GM23338 (cell line): ENCODE measurements around the gene STAT5B. TPM values are rescaled to one million over a fixed set of nuclear protein-coding genes. Genes with fewer than 3 reads are reported as not detected.
A peak's percentile ranks its signal among the peaks of the same experiment; 100 is the strongest.

Experiments
- ATAC-seq: fragments of 200-7000 bp; cut with Tn5 transposase; 3 replicates; pipeline ENCODE4 v1.9.1; 2020
- DNase-seq: peaks from one replicate; pipeline ENCODE4 v3.0.0-alpha.2; 2015; ENCODE audit warnings: low spot score
- H2AFZ ChIP-seq: fragments of 200-600 bp; sonication (generic); 2 replicates; pipeline ENCODE4 v1.8.0; 2016; ENCODE audit warnings: antibody characterized with exemption, mild to moderate bottlenecking, moderate library complexity
- H3F3A ChIP-seq: fragments of 200-600 bp; sonication (generic); replicated peaks from 2 replicates; pipeline ENCODE4 v1.8.0; 2017; ENCODE audit warnings: antibody characterized with exemption, mixed run types, low read depth
- H3K27ac ChIP-seq: fragments of 200-600 bp; sonication (generic); 2 replicates; pipeline ENCODE4 v1.6.1; 2016; ENCODE audit warnings: low read depth
- H3K27me3 ChIP-seq: fragments of 200-600 bp; sonication (generic); 2 replicates; pipeline ENCODE4 v1.8.0; 2016; ENCODE audit warnings: mild to moderate bottlenecking, mixed run types, moderate library complexity; ENCODE audit not compliant: insufficient read depth
- H3K36me3 ChIP-seq: fragments of 200-600 bp; sonication (generic); 2 replicates; pipeline ENCODE4 v1.8.0; 2016; ENCODE audit warnings: mild to moderate bottlenecking; ENCODE audit not compliant: insufficient read depth
- H3K4me1 ChIP-seq: fragments of 200-600 bp; sonication (generic); 2 replicates; pipeline ENCODE4 v1.8.0; 2016; ENCODE audit warnings: mild to moderate bottlenecking, moderate library complexity; ENCODE audit not compliant: insufficient read depth
- H3K4me2 ChIP-seq: fragments of 200-600 bp; sonication (generic); 2 replicates; pipeline ENCODE4 v1.7.1; 2017; ENCODE audit warnings: mixed run types
- H3K4me3 ChIP-seq: fragments of 200-600 bp; sonication (generic); 2 replicates; pipeline ENCODE4 v1.6.1; 2016; ENCODE audit warnings: mixed run types
- H3K79me2 ChIP-seq: fragments of 200-600 bp; sonication (generic); replicated peaks from 2 replicates; pipeline ENCODE4 v1.8.0; 2017; ENCODE audit warnings: mild to moderate bottlenecking; ENCODE audit not compliant: insufficient read depth
- H3K9me2 ChIP-seq: fragments of 200-600 bp; sonication (generic); 2 replicates; pipeline ENCODE4 v1.8.0; 2017; ENCODE audit not compliant: insufficient read depth
- H4K20me1 ChIP-seq: fragments of 200-600 bp; sonication (generic); replicated peaks from 2 replicates; pipeline ENCODE4 v1.8.0; 2017; ENCODE audit warnings: mild to moderate bottlenecking; ENCODE audit not compliant: insufficient read depth
- H3K27ac Mint-ChIP-seq: 2 replicates; pipeline ENCODE4 v1.8.0; 2020; ENCODE audit warnings: inconsistent platforms, mild to moderate bottlenecking, moderate library complexity, mixed read lengths
- H3K27me3 Mint-ChIP-seq: 3 replicates; pipeline ENCODE4 v1.8.0; 2022; ENCODE audit warnings: low read depth, mild to moderate bottlenecking, moderate library complexity, mixed read lengths, inconsistent platforms; ENCODE audit not compliant: insufficient read depth, poor library complexity
- H3K36me3 Mint-ChIP-seq: 3 replicates; pipeline ENCODE4 v1.8.0; 2021; ENCODE audit warnings: low read depth, mild to moderate bottlenecking, inconsistent platforms, moderate library complexity, mixed read lengths
- H3K4me1 Mint-ChIP-seq: 3 replicates; pipeline ENCODE4 v1.8.0; 2020; ENCODE audit warnings: mild to moderate bottlenecking, inconsistent platforms, mixed read lengths
- H3K4me3 Mint-ChIP-seq: 3 replicates; pipeline ENCODE4 v1.8.0; 2021; ENCODE audit warnings: moderate library complexity, mild to moderate bottlenecking, inconsistent platforms, mixed read lengths
- H3K9me3 Mint-ChIP-seq: 3 replicates; pipeline ENCODE4 v1.8.0; 2020; ENCODE audit warnings: moderate library complexity, mild to moderate bottlenecking, inconsistent platforms, mixed read lengths
- CREB1 ChIP-seq: fragments of 250-450 bp; sonication (Bioruptor Pico); IDR thresholded peaks from 2 replicates; pipeline ENCODE4 v1.5.0; 2020; ENCODE audit warnings: low read depth, mild to moderate bottlenecking, moderate library complexity
- EZH2 ChIP-seq: fragments of 200-600 bp; sonication (generic); IDR thresholded peaks from one replicate; pipeline ENCODE4 v1.8.0; 2017; ENCODE audit warnings: antibody characterized with exemption, mild to moderate bottlenecking, low read depth; ENCODE audit not compliant: unreplicated experiment
- EZH2phosphoT487 ChIP-seq: fragments of 200-600 bp; sonication (generic); IDR thresholded peaks from one replicate; pipeline ENCODE4 v1.8.1; 2018; ENCODE audit warnings: antibody characterized with exemption; ENCODE audit not compliant: unreplicated experiment
- NANOG ChIP-seq: IDR thresholded peaks from 2 replicates; pipeline ENCODE4 v1.6.1; 2016; ENCODE audit warnings: antibody characterized with exemption, borderline replicate concordance
- POLR2AphosphoS5 ChIP-seq: IDR thresholded peaks from 2 replicates; pipeline ENCODE4 v1.6.1; 2016; ENCODE audit warnings: antibody characterized with exemption, low read depth
- REST ChIP-seq: IDR thresholded peaks from one replicate; pipeline ENCODE4 v1.6.1; 2018; ENCODE audit warnings: antibody characterized with exemption; ENCODE audit not compliant: unreplicated experiment
- ZNF462 ChIP-seq: fragments of 250-450 bp; sonication (Bioruptor Pico); IDR thresholded peaks from 2 replicates; pipeline ENCODE4 v1.5.0; 2020; ENCODE audit warnings: mild to moderate bottlenecking, moderate library complexity
- long read RNA-seq: library from polyadenylated mRNA; unstranded; transcript quantifications from one replicate; pipeline ENCODE4 v2.0.0, GENCODE V29; 2020; ENCODE audit not compliant: unreplicated experiment
- polyA plus RNA-seq: library from polyadenylated mRNA; unstranded; fragments of >200 nt; fragmentation: Nextera tagmentation; extraction: Ambion mirVana; gene quantifications from 2 replicates; pipeline ENCODE4 v1.2.1, GENCODE V29; 2016
- total RNA-seq: library from RNA; depleted of rRNA; stranded (reverse); fragments of >200 nt; shearing (Covaris generic); gene quantifications from 2 replicates; pipeline ENCODE4 v1.2.3, GENCODE V29; 2014; rRNA removed

Gene STAT5B
- total RNA-seq (47.1 and 60.5 TPM in 2 replicates), polyA plus RNA-seq (13.9 and 14.3 TPM in 2 replicates)
- long read RNA-seq, partial matches to known transcripts, result 1 of 1 reads
- long read RNA-seq, other reads (novel, unspliced or antisense), result 0 of 1 reads

GRCh38 chr17:42276359-42276608 lies at the start of gene STAT5B:
STAT5B (minus strand) TSS chr17:42276391; CDS start chr17:42232127, 44,264 bp downstream.
- DNase-seq (peak; percentile 85), ATAC-seq (peak; percentile 31)
- H3K27ac Mint-ChIP-seq, result peak within 1 kb of the TSS; percentile 76
- H3F3A ChIP-seq, result peaks cover 12% of the 10 kb centered on the region; the same call in 1 of the 2 replicates
- peaks cover 11% of the 10 kb centered on the region for H3K27me3 ChIP-seq
- H3K79me2 ChIP-seq, result peaks cover 41% of the 10 kb centered on the region
- no peaks in the 10 kb centered on the region; the same call in 2 of the 3 replicates for H3K9me3 Mint-ChIP-seq
- H3K36me3 Mint-ChIP-seq, result no peaks in the 10 kb centered on the region
- H3K4me3 Mint-ChIP-seq, result peak within 1 kb of the TSS; percentile 87
- H3K27me3 Mint-ChIP-seq, result peaks cover 12% of the 10 kb centered on the region
- H3K9me2 ChIP-seq, result no peaks in the 10 kb centered on the region
- H3K27ac ChIP-seq, result peak within 1 kb of the TSS; percentile 46
- peak within 1 kb of the TSS; percentile 98 for H3K4me2 ChIP-seq
- peaks cover 42% of the 10 kb centered on the region for H3K4me1 Mint-ChIP-seq
- peak within 1 kb of the TSS; percentile 87 for H3K4me3 ChIP-seq
- peak; percentile 52; the same call in 1 of the 2 replicates for TF ChIP-seq POLR2AphosphoS5
- TF ChIP-seq NANOG, result no peak
- H2AFZ ChIP-seq, result peak within 1 kb of the TSS; percentile 95
- no peaks in the 10 kb centered on the region for H3K36me3 ChIP-seq
- 0 out of 2 replicates have a peak, but pooled peaks cover 5% of the 10 kb centered on the region for H4K20me1 ChIP-seq
- H3K4me1 ChIP-seq, result peaks cover 46% of the 10 kb centered on the region

GRCh38 chr17:42325026-42325425 lies 48.8 kb upstream of the STAT5B start:
- H3K4me3 Mint-ChIP-seq, result no peak overlapping the region
- no peak for ATAC-seq
- Histone ChIP-seq H3K4me2 (no peak overlapping the region), H3K4me3 (no peak overlapping the region), H2AFZ (no peak overlapping the region), H4K20me1 (no peaks in the 10 kb centered on the region), H3K36me3 (peaks cover 19% of the 10 kb centered on the region), H3K4me1 (peaks cover 23% of the 10 kb centered on the region), H3K9me2 (no peaks in the 10 kb centered on the region), H3K79me2 (no peaks in the 10 kb centered on the region), H3K27ac (no peak overlapping the region), H3F3A (peaks cover 23% of the 10 kb centered on the region), H3K27me3 (no peaks in the 10 kb centered on the region)
- H3K4me1 Mint-ChIP-seq, result peaks cover 30% of the 10 kb centered on the region
- H3K27me3 Mint-ChIP-seq, result peaks cover 3% of the 10 kb centered on the region
- H3K9me3 Mint-ChIP-seq, result no peaks in the 10 kb centered on the region; the same call in 1 of the 3 replicates
- no peak overlapping the region for H3K27ac Mint-ChIP-seq
- TF ChIP-seq CREB1 (CRISPR knock-in tag) (no peak), REST (no peak), EZH2phosphoT487 (no peak)
- DNase-seq, result no peak
- peaks cover 75% of the 10 kb centered on the region for H3K36me3 Mint-ChIP-seq

GRCh38 chr17:42323268-42323773 lies 47.1 kb upstream of the STAT5B start:
- Histone ChIP-seq H4K20me1 (no peaks in the 10 kb centered on the region), H3K4me3 (no peak overlapping the region), H3K4me1 (peaks cover 16% of the 10 kb centered on the region), H3K36me3 (peaks cover 19% of the 10 kb centered on the region), H3K79me2 (no peaks in the 10 kb centered on the region), H3F3A (peaks cover 14% of the 10 kb centered on the region), H3K27ac (peak overlapping the region; percentile 67; the same call in 1 of the 2 replicates), H2AFZ (no peak overlapping the region), H3K9me2 (no peaks in the 10 kb centered on the region), H3K4me2 (no peak overlapping the region), H3K27me3 (no peaks in the 10 kb centered on the region)
- peak overlapping the region; percentile 46; the same call in 1 of the 2 replicates for H3K27ac Mint-ChIP-seq
- no peak overlapping the region for H3K4me3 Mint-ChIP-seq
- ATAC-seq (peak; percentile 18; the same call in 2 of the 3 replicates), DNase-seq (no peak)
- peaks cover 18% of the 10 kb centered on the region for H3K4me1 Mint-ChIP-seq
- no peaks in the 10 kb centered on the region for H3K27me3 Mint-ChIP-seq
- peaks cover 72% of the 10 kb centered on the region for H3K36me3 Mint-ChIP-seq
- no peaks in the 10 kb centered on the region; the same call in 2 of the 3 replicates for H3K9me3 Mint-ChIP-seq
- no peak for TF ChIP-seq ZNF462 (CRISPR knock-in tag)
- no peak for TF ChIP-seq EZH2
